Adrenal gland (tissue), 5 donors: ENCODE results near the gene FAM216B.

Experiments used
- POLR2A ChIP-seq, 2 donors: fragments of 450-650 bp; IDR thresholded peaks; one replicate each; pipeline ENCODE4 v1.6.1; 2017; ENCODE audit warnings: antibody characterized with exemption in 2 of 2, mild to moderate bottlenecking in 2 of 2, moderate library complexity in 1 of 2
- TF ChIP-seq, protein P1 (sequence below), 6 experiments: fragments of 450-650 bp in 4 of 6; fragments of 200-600 bp in 2 of 6; sonication (generic) in 1 of 6; IDR thresholded peaks; 1 replicate in 5 of 6; 2 replicates in 1 of 6; pipeline versions ENCODE4 v1.5.1 to v1.8.0; 2016 to 2021; ENCODE audit warnings: antibody characterized with exemption in 6 of 6, mild to moderate bottlenecking in 2 of 6, moderate library complexity in 1 of 6
- donor health status: DM: no; HTN: no; CAD: no.

DNA sequence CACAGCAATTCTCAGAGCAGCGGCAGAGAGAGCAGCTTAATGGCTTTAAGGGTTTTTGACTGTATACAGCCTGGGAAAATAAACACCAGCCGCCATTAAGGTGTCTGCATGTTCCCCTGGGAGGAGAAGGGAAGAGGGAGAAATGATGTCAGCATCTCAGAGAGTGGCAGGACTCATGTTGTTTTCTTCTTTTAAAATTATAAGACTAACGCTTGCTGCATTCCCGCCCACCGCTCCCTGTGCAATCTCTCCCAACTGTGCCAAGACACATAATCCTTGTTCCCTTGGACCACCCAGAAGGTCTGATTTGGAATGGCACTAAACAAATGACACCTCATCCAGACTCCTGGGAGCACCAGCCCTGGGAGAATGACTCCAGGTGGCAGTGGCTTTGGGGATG, 27.7 kb upstream of the FAM216B start:
- TF ChIP-seq, protein P1, sequence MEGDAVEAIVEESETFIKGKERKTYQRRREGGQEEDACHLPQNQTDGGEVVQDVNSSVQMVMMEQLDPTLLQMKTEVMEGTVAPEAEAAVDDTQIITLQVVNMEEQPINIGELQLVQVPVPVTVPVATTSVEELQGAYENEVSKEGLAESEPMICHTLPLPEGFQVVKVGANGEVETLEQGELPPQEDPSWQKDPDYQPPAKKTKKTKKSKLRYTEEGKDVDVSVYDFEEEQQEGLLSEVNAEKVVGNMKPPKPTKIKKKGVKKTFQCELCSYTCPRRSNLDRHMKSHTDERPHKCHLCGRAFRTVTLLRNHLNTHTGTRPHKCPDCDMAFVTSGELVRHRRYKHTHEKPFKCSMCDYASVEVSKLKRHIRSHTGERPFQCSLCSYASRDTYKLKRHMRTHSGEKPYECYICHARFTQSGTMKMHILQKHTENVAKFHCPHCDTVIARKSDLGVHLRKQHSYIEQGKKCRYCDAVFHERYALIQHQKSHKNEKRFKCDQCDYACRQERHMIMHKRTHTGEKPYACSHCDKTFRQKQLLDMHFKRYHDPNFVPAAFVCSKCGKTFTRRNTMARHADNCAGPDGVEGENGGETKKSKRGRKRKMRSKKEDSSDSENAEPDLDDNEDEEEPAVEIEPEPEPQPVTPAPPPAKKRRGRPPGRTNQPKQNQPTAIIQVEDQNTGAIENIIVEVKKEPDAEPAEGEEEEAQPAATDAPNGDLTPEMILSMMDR (IDR thresholded peaks at IDR 0.05): no peak
- TF ChIP-seq POLR2A (IDR thresholded peaks at IDR 0.05): no peak
